Endometrial microvascular endothelial cells (primary cell): ENCODE data around the gene BSG. TPM values are rescaled to one million over a fixed set of nuclear protein-coding genes. Genes with fewer than 3 reads are reported as not detected.
"Not testable (repeated sequence)": the region's sequence is repeated elsewhere in the genome, so short reads cannot be mapped to it uniquely, and the experiment has no call there.

Source experiments
- in situ Hi-C: cut with HindIII; loops from 2 replicates; pipeline ENCODE4 v1.10.0; 2017; ENCODE audit warnings: low sequenced_read_pairs, low pct_unique_long_range_greater_than_20kb; ENCODE audit errors: inconsistent ontology term
- total RNA-seq: library from RNA; depleted of rRNA; stranded (reverse); fragments of >200 nt; gene quantifications from one replicate; pipeline ENCODE4 v1.2.3, GENCODE V29; 2015; ENCODE audit errors: inconsistent ontology term

The BSG gene
- total RNA-seq, 1 donor from 2014 or later = 537 TPM

- in situ Hi-C loops = no loop called here
These were observed 41.6 kb downstream of the BSG start for GRCh38 chr19:613732-614567.

GRCh38 chr19:615619-616018 lies 43.2 kb downstream of the BSG start:
- in situ Hi-C loops = no loop called here

- in situ Hi-C loops = no loop called here
These were observed 43.8 kb downstream of the BSG start for GRCh38 chr19:616062-616700.

- in situ Hi-C loops = no loop called here
These were observed 44.5 kb downstream of the BSG start for GRCh38 chr19:616747-617526.

GRCh38 chr19:617551-618246 lies 45.3 kb downstream of the BSG start:
- in situ Hi-C loops = no loop called here

- in situ Hi-C loops = no loop called here
These were observed 45.8 kb downstream of the BSG start for GRCh38 chr19:618247-618619.

GRCh38 chr19:618674-619285 lies 46.4 kb downstream of the BSG start:
- in situ Hi-C loops = no loop called here

- in situ Hi-C loops = no loop called here
These were observed 47.0 kb downstream of the BSG start for GRCh38 chr19:619286-620002.

- in situ Hi-C loops = no loop called here
These were observed 47.9 kb downstream of the BSG start for GRCh38 chr19:620166-620862.

- in situ Hi-C loops = not testable (repeated sequence)
These were observed 48.8 kb downstream of the BSG start for GRCh38 chr19:621191-621590.

- in situ Hi-C loops = no loop called here
These were observed 49.4 kb downstream of the BSG start for GRCh38 chr19:621819-622218.

- in situ Hi-C loops = no loop called here
These were observed 50.3 kb downstream of the BSG start for GRCh38 chr19:622666-623065.

GRCh38 chr19:623175-623916 lies 51.0 kb downstream of the BSG start:
- in situ Hi-C loops = no loop called here

- in situ Hi-C loops = no loop called here
These were observed 51.6 kb downstream of the BSG start for GRCh38 chr19:623974-624373.

- in situ Hi-C loops = no loop called here
These were observed 52.2 kb downstream of the BSG start for GRCh38 chr19:624433-625109.

GRCh38 chr19:625257-625656 lies 52.9 kb downstream of the BSG start:
- in situ Hi-C loops = no loop called here
